ENCODE data around the gene MAN1A1. TPM values are rescaled to one million over a fixed set of nuclear protein-coding genes. Genes with fewer than 3 reads are reported as not detected.
A peak's percentile ranks its signal among the peaks of the same experiment; 100 is the strongest.

The MAN1A1 gene
- total RNA-seq, 1 donor from 2014 or later, result 269 TPM

DNA sequence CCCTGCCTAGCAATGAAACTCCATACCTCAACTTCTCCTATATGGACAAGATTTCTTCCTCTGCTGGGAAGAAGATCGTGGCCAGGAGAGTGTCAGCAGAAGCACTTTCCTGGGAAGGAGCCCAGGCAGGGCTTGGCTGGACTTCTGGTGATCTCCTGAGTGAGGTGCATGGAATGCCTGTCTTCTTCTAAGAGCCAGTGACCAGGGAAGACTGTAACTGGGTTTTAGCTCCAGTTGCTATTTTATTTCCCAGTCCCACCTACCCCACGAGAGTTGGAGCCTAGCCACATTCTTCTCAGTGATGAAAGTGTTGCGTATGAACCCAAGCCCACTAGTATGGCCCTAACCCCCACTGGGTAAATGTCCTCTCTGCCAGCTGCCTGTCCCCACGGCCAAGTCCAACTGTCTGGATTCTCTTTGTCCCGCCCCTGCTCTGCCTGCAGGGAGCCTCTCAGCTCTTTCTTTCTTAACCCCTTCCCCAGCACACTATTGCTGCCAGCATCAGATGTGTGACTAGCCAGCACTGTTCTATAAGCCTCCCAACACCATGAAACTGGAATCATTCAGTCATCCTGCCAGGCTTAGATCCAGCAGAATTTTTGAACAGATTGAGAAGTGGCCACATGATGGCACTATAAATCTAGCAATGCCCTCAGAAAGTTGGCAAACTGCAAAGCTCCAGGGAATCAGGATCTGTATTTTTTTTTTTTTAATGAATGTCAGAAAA, 201.3 kb downstream of the MAN1A1 start:
- DNase-seq (ENCODE audit: low read depth in 2 of 2), result peak; percentile 71 to 87

DNA sequence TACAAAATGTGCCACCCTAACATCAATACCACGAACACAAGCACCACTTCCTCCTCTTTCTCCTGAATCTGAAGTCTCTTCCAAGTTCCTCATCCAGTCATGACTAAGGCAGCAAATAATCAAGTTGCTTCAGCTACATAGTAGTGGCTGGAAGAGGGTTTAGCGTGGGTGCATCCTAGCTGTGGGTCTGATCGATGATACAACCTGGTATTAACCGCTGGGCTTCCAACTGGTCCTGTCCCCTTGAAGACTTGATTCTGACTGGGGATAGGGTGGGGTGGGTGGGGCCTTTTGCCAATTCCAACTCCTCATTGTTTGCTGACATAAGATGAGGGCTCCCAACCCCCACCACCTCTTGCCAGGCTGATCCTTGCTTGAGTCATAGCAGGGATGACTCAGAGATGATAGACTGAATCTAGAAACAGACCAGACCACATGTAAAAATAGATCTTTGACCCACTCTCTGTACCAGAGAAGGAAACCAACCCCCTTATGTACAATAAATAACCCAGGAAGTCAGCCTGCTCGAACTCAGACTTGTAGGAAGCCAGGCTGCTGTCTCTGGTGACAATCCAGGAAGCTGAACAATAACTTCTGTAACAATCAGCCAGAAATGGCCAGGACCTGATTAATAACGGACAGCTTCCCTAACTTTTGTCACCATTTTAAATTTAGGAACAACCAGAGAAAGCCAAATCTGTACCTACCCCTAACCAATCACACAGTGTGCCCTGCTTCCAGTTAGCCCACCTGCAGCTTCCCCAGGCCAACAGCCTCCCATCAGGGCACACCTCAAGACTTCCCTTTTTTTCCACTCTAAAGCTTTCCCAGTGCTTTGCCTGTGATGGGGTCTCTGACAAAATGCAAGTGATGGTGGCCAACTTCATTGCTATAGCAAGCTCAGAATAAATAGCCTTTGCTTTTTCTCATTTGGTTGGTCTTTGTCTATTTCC, 202.2 kb downstream of the MAN1A1 start:
- peak; percentile 20 to 90 for DNase-seq (ENCODE audit: low read depth in 2 of 2)

DNA sequence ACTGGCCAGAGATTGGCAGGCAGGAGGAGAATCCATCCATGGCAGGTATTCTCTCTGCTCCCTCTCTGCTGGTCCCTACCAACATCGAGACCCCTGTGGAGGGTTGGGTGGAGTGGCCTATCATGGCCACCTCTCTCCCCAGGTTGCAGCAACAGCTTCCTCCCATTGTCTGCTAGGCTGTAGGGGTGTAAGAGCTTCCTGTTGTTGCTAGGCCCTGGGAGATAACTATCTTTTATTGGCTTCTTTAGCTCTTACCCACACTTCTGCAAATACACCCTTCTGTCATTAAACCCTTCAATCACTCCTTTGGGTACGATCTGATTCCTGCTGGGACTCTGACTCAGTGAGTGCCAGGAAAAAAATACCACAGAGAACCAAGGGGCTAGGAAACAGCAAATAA, 204.4 kb downstream of the MAN1A1 start:
- DNase-seq (ENCODE audit: low read depth in 2 of 2), result peak in 1 of 2 donors; percentile 28

DNA sequence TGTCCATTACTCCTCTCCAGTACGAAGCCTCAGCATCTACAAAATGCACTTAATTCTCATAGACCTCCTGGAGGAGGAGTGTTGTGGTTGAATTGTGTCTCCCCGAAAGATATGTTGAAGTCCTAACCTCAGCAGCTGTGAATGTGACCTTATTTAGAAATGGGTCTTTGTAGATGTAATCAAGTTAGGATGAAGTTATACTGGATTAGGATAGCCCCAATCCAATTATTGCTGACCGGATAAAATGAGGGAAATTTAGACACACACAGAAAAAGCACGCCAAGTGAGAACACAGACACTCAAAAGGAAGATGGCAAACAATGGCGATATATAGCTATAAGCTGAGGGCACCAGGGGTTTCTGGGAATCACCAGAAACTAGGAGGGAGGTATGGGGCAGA, 206.9 kb downstream of the MAN1A1 start:
- no peak for DNase-seq (ENCODE audit: low read depth in 2 of 2)

DNA sequence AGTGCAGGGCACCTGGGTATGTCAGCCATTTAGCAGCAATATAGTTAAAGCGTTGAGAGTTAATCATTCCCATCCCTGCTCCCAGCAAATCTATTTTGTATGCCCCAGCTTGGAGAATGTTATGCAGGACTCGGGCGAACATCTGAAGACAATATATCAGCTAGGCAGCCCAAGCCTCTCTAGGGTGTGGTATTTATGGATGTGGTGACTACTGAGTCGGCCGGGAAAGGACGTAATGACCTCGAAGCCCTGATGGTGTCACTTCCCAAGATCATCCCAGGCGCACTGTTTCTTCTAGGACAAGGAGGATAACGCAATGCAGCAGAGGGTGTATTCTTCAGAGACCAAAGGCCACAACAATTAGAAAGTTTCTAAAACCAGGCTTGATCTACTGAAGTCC, 207.5 kb downstream of the MAN1A1 start:
- no peak for DNase-seq (ENCODE audit: low read depth in 2 of 2)

DNA sequence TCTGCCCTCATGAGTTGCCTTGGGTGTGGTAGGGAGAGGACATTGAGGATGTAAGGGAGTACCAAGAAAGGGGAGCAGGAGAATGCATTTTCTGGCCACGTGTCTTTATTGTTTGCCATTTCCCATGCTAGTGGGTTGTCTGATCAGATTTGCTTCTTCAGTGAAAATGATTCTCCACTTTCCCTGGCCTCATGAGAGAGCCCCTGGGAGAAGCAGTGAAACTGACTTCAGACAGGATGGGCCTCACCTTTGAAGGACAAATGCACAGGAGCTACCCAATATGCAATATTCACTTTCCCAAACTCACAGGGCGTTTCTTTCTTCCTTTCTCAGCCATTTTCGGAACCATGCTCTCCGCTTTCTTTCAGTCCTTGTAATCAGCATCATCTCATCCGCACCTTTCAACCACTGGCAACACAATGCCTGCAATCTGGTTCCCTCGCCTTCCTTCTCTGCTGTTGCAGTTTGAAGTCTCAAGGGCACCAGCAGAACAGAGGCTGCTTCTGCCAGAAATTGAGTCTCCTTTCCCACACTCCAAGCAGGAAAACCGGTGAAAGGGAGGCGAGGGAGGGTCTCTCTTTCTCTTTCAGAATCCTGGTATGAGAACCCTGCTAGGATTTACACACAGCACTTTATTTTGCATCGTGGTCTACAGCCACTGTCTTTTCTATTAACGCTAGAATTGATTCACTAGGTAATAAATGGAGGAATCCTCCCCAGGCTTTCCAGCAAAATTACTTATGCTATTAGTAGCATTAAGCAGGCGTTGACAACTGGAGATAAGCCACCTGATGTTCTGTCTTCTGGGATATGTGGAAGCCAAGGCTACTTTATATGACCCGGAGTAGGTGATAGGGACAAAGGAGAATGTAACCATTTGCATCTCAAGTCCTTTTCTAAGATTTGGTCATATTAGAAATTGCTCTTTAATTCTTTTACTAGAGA, 209.1 kb downstream of the MAN1A1 start:
- DNase-seq (ENCODE audit: low read depth in 2 of 2), result no peak

DNA sequence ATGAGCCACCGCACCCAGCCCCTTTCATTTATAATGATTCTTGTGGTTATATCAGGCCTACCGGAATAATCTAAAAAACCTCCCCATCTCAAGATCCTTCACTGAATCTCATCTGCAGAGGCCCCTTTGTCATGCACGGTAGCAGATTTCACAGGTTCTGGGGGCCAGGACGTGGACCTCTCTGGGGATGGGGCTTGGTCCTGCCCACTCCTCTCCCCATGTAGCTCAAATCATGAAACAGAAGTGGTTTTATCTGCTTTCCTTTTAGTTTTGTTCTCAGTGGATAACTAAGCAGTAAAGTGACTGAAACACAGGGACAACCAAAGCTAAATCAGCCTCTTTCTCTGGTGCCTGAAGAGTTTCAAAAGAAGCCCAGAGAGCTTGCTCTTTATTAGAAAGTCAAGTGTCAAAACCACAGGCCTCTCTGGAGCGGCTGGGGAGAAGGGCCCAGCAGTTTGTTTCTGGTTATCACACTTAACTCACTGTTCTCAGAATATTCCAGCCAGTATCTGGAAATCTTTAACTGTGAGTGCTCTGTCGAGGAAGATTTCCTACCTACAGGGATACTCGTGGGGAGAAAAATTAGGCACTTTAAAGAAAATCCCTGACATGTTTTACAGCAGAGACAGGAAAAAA, 210.5 kb downstream of the MAN1A1 start:
- no peak for DNase-seq (ENCODE audit: low read depth in 2 of 2)

DNA sequence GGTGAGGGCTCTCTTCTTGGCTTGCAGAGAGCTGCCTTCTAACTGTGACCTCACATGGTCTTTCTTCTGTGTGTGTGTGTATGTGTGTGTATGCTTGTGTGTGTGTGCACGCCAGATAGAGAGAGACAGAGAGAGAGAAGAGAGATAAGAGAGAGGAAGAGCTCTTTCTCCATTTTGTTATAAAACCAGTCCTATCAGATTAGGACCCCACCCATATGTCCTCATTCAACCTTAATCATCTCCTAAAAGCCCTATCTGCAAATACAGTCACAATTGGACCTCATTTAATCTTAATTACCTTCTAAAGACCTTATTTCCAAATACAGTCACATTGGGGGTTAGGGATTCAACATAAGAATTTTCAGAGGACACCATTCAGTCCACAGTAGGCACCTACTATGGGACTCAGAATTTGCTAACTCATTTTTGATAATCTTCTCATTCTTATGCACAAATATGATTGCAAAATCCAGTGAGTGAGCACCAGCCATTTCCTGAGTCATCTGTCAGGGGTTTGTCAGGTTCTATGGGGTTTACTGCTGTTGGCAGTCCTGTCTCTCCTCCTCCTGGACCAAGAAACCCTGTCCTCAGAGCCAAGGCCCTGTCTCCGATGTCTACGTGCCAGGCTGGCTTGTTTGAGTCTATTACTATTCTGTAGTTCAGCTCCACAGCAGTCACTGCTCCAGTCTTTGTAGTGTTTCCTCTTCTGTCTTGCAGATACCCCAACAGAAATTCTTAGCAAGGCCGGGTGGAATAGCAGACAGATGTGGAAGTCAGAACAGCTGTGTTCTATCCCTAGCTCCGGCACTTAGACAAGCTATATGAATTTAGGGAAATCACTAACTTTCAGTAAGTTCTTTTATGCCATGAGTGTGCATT, 212.1 kb downstream of the MAN1A1 start:
- DNase-seq (ENCODE audit: low read depth in 2 of 2), result peak in 1 of 2 donors; percentile 36

DNA sequence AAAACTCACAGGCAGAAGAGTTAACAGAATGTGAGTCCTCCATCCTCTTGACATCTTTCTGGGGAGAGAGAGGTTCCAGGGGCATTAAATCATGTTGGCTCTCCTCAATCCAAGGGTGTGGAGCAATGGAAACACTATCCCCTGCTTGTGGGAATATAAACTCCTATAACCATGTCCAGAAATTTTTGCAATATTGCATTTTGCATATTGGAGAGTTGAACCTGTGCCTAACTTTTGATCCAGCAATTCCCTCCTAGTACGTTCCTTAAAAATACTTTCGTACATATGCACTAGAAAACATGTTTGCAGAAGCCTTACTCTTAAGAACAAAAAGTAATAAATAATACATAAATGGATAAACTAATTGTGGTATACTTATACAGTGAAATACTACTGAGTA, 214.8 kb downstream of the MAN1A1 start:
- no peak for DNase-seq (ENCODE audit: low read depth in 2 of 2)

DNA sequence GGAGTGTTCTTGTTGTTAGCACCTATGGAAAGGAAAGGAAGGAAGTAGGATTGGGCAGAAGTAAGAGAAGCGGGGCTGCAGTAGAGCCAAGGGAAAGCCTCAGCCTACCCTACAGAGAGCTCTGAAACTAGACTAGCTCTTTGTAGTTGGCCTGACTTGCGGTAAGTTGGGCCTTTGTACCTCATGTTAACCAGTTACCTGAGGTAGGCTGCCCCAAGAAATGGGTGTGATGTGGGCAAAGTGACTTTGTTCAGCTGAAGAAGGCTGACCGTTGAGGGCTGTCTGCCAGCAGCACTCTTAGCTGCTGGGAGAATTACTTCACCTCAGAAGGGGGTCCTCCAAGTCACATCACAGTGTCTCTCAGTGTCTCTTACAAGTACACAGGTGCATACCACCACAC, 216.2 kb downstream of the MAN1A1 start:
- DNase-seq (ENCODE audit: low read depth in 2 of 2), result no peak

DNA sequence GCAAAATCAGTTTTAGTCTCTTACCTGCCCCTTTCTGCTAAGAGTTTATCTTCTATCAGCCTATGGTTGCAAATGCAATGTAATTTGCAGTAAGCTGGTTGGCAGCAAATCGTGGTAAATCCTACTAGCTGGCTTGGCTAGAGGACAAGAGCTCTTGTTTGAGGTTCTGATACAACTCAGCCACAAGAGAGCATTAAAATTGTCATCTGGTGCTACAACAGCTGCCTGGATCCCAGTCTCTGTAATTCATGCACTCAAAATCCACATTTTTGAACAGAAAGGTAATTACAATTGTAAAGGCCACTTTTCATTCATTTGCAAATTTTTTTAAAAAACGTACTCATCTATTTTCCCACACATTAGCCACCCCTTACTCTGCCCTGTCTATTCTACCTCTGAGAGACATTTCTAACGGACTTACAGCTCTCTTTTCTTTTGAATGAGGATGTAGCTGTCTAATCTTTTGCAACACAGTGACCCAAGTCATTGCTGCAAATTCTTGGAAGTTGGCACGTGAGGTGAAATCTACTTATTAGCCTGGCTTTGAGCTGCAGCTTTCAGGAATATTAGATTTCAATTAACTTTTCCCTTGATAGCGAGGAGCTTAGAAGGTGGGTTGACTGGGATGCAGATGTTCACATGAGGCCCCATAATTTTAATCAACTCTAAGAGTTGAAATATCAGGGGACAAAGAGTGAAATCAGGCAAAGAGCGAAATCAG, 217.1 kb downstream of the MAN1A1 start:
- no peak for DNase-seq (ENCODE audit: low read depth in 2 of 2)

DNA sequence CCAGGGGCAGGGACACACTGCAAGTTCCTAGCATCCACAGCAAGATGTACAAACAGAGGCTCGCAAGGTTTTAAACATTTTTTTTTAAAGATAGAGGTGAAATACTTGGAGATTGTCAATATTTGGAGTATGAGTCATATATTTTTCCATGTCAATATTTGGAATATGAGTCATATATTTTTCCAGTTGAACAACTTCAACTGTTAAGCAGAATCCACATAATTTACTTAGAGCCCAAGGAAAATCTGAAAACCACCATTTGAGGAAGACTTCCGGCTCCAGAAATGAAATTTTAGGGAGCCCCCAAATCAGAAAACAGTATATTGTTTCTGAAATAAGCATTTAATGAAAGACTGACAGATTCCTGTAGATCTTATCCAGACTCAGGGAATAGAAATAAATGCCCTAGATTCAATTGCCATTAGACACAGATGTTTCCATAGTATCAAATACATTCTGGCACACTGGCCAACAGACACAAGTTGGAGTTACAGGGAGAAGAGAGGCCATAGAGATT, 219.5 kb downstream of the MAN1A1 start:
- peak; percentile 72 to 76 for DNase-seq (ENCODE audit: low read depth in 2 of 2)

DNA sequence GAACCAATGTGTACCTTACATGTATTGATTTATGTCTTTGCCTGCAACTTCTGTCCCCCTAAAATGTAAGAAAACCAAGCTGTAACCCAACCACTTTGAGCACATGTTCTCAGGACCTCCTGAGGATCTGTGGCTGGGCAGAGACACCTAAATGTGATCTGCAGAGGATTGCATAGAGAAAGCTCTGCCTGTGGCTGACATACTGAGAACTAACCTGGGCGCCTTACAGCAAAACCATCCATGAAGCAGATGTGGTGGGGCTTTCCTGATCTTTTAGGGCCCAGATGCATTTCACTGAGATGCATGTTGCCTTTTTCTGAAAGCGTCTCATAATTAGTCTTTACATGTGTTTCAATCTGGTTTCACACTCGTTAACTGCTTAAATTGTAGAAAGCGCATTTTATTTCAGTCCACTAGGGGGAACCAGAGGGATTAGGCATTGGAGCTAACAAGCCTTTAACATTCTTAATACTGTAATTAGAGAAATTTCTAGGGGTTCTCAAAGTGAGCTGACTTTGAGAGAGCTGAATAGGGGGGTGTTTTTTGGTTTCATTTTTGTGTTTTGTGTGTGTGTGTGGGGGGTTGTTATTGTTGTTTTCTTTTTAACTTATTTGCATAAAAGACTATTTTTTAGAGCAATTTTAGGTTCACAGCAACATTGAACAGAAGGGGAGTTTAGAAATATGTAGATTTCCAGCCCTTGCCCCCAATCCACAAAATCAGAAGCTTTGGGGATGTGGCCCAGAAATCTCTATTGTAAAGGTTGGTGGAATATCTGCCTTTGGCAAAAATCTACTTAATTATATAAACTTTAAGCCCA, 220.2 kb downstream of the MAN1A1 start:
- peak; percentile 83 to 86 for DNase-seq (ENCODE audit: low read depth in 2 of 2)

DNA sequence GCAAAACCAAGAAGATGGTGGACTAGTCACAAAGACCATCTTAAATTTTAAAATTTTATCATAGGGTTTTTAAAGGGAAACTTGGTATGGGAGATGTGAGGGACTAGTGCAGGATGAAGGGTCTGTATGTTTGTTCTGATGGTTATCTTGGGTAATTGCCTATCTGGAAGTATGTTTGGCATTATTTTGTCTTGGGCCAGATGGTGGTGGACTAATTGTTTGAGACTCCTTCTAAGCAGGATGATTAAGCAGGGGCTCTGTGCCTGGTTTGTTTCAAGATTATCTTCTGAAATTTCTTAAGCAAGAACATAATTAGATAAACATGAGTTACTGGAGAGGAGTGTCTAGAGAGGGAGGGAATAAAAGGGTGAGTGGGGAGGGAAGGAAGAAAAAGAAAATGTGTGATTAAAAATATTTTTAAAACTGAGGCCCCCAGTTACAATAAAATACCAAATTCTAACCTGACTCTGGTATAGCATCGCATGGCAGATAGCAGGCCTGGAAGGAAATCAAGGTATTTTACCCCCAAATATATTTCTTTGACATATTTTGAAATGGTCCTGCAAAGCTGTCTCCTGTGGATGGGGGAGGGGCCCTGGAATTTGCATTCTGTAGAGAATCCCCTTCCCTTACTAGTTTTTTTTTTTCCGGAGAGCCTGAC, 221.2 kb downstream of the MAN1A1 start:
- DNase-seq (ENCODE audit: low read depth in 2 of 2), result no peak

DNA sequence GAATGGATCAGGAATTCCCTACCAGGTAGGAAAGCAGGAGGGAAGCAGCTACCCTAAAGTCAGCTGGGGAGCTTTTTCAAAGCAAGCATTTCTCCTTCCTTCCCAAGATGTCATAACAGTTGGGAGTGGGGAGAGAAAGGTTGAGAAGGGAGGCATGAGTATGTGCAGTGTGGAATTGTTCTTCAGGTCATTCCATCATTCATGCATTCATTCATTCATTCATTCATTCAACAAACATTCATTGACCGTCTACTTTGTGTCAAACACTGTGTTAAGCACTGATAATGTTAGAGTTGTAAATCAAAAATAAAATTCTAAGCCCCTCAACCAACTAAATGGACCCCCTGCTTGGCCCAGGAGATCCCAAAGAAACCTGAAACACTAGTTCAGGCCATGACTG, 221.9 kb downstream of the MAN1A1 start:
- DNase-seq (ENCODE audit: low read depth in 2 of 2), result no peak

Measured in lung microvascular endothelial cell (primary cell).